NCI-H510A treated with DMSO at 0.1 percent for 48 hours (cell line): ENCODE measurements around the gene PDXDC1.
"Not testable (repeated sequence)": the region's sequence is repeated elsewhere in the genome, so short reads cannot be mapped to it uniquely, and the experiment has no call there.

Source experiments
- DNase-seq: peaks from one replicate; lab custom pipeline; 2025; lab: John Stamatoyannopoulos, UW

The PDXDC1 gene

DNA sequence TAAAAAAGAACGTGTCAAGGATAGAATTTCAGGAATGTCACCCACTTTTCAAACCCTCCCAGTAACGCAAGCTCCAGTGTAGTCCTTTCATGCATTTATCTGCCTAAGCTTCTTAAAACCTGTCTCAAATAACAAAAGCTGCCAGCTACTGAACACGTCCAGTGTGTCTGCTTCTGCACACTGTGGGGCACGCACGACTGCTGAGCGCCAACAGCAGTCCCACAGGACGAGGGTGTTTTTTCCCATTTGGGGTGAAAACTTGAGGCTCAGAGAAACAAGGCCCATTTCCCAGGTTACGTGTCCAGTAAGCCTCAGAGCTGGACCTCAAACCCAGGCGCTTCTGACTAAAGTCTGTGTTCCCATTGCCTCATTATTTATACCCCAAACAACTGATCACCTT lies 63.9 kb downstream of the PDXDC1 start:
- DNase-seq, result no peak

DNA sequence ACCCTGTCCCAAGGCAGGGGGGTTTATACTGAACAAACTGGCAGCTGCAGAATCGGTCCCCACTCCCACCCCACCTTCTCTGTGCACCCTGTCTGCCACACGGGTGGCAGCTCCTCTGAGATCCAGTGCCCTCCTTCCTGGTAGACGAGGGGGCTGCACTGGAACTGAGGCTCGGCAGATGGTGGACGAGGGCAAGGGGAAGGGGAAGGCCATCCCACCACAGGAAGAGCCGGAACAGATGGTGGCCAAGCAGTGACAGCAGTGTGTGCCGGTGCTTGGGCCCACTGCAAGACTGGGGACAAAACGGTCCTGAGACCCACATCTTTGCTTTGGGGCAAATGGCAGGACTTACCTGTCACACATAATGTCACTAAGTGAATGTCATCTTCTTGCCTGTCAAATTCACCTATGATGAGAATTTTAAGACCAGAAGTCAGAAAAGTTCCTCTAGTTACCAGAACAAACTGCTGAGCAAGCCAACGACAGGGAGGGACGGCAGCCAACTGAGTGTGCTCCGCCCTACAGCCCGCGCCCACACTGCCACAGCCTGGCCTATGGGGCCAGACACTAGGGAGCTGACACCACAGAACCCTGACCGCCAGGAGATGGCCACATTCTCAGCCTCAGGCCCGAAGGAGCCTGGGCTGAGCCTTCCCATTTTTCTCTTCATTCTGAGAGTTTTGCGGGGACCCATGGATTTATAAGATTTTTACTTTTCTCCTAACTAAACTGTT lies 66.6 kb downstream of the PDXDC1 start:
- DNase-seq, result no peak

- no peak for DNase-seq
These were observed 68.5 kb downstream of the PDXDC1 start for GRCh38 chr16:15043344-15043743.

- no peak for DNase-seq
These were observed 69.5 kb downstream of the PDXDC1 start for GRCh38 chr16:15044286-15044685.

- DNase-seq, result not testable (repeated sequence)
These were observed 70.4 kb downstream of the PDXDC1 start for GRCh38 chr16:15045270-15045669.

GRCh38 chr16:15046692-15047376 lies 72.0 kb downstream of the PDXDC1 start:
- DNase-seq, result no peak

GRCh38 chr16:15049581-15050180 lies 74.9 kb downstream of the PDXDC1 start:
- DNase-seq, result no peak

- not testable (repeated sequence) for DNase-seq
These were observed 75.6 kb downstream of the PDXDC1 start for GRCh38 chr16:15050440-15050839.

DNA sequence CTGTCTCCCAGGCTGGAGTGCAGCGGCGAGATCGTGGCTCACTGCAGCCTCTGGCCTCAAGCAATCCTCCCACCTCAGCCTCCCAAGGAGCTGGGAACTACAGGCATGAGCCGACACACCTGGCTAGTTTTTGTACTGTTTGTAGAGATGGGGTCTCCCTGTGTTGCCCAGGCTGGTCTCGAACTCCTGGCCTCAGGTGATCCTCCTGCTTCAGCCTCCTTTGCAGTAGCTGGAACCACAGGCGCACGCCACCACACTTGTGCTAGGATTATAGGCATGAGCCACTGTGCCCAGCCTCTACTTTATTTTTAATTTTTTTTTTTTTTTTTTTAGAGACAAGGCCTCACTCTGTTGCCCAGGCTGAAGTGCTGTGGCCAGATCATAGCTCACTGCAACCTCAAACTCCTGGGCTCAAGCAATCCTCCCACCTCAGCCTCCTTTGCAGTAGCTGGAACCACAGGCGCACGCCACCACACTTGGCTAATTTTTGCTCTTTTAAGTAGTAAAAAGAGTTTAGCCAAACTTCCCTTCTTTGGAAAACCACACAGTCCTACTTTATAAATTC lies 76.6 kb downstream of the PDXDC1 start:
- no peak for DNase-seq

DNA sequence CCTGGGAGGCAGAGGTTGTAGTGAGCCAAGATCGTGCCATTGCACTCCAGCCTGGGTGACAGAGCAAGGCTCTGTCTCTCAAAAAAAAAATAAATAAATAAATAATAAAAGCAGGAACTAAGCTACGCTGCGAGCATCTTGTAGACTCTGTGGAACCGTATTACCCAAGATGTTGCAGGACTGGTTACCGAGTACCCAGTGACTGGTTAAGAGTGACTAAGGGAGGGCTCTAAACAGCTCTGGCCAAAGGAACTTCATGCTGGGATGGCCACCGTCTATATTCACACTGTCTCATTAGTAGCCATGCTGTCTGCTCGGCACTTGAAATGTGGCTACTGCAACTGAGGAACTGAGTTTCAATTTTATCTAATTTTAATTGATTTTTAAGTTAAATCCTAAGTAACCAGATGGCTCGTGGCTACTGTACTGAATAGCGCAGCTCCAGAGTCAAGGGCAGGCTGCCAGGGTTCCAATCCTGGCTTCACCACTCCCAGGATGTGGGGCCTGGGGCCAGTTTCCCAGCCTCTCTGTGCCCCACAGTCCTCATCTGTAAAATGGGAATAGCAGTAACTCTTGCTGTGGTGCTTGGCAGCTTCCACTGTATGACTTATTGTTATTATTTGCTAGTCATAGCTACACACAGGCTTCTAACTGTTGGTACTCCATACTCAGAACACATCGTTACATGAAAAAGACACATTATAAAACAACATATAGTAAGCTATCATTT lies 78.1 kb downstream of the PDXDC1 start:
- no peak for DNase-seq

GRCh38 chr16:15053904-15054303 lies 79.1 kb downstream of the PDXDC1 start:
- no peak for DNase-seq

- no peak for DNase-seq
These were observed 79.7 kb downstream of the PDXDC1 start for GRCh38 chr16:15054357-15055140.

GRCh38 chr16:15055141-15056053 lies 80.6 kb downstream of the PDXDC1 start:
- DNase-seq, result peak; percentile 27

GRCh38 chr16:15057681-15058417 lies 83.0 kb downstream of the PDXDC1 start:
- DNase-seq, result no peak

DNA sequence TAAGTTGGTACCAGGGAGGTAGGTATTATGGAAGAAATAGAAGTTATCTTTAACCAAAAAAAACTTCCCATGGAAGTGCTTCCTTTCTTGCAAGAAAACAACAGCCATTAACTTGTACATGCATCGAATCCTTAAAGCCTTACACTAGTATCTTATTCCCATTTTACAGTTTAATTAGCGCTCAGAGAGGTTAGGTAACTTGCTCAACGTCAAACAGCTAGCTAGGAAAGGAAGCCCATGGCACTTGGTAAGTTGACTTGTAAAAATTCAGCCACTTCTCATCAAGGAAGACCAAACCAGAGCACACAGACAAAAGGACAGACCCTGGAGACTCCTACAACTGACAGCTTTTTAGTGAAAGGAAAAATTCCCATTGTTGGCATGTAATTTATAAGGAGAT lies 84.5 kb downstream of the PDXDC1 start:
- no peak for DNase-seq

GRCh38 chr16:15062085-15062810 lies 87.4 kb downstream of the PDXDC1 start:
- not testable (repeated sequence) for DNase-seq

- not testable (repeated sequence) for DNase-seq
These were observed 91.1 kb downstream of the PDXDC1 start for GRCh38 chr16:15065961-15066360.

DNA sequence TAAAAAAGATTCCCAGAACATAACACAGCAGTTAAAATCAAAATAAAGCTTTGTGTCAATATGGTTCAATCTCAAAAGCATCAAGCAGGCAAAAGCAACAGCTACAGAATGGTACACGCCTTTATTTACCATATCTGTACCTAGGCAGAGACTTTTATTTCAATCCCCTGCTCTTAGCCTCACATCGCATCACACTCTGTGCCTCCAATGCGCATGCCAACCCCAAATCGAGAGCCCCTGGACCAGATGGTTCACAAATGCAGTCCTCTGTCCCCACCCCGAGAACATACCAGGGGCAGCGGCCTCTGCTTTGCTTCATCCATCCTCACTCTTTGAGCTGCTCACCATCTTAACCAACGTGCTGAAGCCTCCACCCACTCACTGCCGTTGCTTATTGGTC lies 91.9 kb downstream of the PDXDC1 start:
- not testable (repeated sequence) for DNase-seq

- not testable (repeated sequence) for DNase-seq
These were observed 96.2 kb downstream of the PDXDC1 start for GRCh38 chr16:15071013-15071412.
